HG03103 (cell line): ENCODE data around the gene FAM117A.
"Not testable (repeated sequence)": the region's sequence is repeated elsewhere in the genome, so short reads cannot be mapped to it uniquely, and the experiment has no call there.

Source experiments
- ATAC-seq: cut with Tn5 transposase; IDR thresholded peaks from one replicate; pipeline ENCODE4 v1.9.1; 2021; ENCODE audit warnings: low read depth; ENCODE audit not compliant: unreplicated experiment

FAM117A gene

DNA sequence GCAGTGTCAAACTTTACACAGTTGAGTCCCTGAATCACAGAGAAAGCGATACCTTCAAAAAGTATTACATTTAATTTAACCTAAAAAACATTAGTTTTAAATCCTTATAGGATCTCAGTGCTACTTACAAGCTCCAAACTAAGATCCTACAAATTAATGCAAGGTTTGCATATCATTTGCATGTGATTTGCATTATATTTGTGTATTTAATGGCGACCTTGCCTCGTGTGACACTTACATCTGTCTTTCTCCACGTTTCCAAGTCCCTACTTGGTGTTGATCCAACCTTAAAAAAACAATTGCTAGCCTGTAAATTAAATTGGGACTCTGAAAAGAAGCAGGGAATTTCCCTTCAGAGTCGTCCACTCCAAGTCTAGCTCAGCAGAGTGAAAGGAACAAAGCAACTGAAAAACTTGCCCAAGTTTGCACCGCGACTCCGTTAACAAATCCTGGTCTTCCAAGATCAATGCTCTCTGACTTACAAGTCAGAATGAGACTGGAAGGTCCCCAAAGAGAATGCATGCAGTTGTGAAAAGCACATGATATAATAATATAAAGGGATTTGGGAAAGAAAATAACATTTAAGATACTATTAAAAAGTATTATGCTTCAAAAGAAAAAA lies 739 bp upstream of the FAM117A start:
- ATAC-seq, result no peak

GRCh38 chr17:49762151-49762941 lies 1.6 kb downstream of the FAM117A start:
- no peak for ATAC-seq

GRCh38 chr17:49760932-49761558 lies 2.9 kb downstream of the FAM117A start:
- ATAC-seq, result no peak

- no peak for ATAC-seq
Observed at GRCh38 chr17:49760296-49760695, 3.6 kb downstream of the FAM117A start.

DNA sequence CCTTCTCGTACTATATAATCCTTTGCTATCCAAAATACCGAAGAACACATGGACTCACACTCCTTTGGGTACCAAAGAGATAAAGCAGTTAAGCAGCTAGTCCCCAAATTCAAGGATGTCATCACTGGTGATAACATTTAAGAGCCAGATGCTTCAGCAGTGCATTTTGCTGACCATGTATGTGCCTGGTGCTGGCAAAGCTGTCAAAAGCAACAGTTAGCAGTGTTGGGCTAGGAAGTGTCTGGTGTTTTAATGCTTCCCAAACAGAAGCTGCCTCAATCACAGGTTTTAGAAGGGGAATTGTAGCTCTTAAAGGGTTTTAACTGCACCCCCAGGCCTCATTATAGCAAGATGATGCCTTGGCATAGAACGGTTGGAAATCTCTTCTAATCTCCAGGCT lies 4.7 kb downstream of the FAM117A start:
- no peak for ATAC-seq

- not testable (repeated sequence) for ATAC-seq
Observed at GRCh38 chr17:49758464-49759010, 5.4 kb downstream of the FAM117A start.

GRCh38 chr17:49757151-49757777 lies 6.7 kb downstream of the FAM117A start:
- no peak for ATAC-seq

GRCh38 chr17:49756323-49757150 lies 7.4 kb downstream of the FAM117A start:
- no peak for ATAC-seq

- ATAC-seq, result no peak
Observed at GRCh38 chr17:49755663-49756283, 8.2 kb downstream of the FAM117A start.

DNA sequence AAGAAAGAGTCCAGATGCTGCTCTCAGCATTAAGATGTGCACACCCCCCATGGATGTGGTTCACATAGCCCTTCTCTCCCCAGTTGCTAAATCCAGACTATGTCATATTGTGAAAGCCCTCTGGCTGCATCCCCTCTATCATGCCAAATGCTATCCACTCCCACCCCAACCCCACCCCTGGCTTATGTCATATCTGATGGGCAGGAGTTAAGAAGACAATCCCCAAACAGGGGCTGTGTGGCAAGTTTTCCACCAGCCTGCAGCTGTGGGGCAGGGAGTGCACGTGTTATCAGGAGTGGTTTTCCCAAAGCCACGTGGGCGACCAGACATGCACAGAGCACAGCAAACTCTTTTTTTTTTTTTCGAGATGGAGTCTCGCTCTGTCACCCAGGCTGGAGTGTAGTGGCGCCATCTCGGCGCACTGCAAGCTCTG lies 10.0 kb downstream of the FAM117A start:
- ATAC-seq, result no peak

DNA sequence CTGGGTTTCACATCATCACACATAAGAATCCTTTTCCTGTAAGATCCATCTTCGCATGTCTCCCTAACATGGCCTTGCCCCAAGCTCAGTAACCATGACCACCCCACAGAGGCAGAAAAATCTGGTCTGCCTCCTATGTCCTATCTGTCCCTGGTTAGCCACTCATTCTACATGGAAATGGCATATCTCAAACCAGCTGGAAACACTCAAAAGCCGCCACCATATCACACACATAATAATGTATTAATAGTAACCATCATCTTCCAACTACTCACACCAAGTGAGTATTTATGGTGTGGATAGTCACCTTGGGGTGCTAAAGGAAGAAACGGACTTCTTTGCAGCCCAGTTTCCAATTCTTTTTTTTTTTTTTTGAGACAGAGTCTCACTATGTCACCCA lies 11.4 kb downstream of the FAM117A start:
- no peak for ATAC-seq

DNA sequence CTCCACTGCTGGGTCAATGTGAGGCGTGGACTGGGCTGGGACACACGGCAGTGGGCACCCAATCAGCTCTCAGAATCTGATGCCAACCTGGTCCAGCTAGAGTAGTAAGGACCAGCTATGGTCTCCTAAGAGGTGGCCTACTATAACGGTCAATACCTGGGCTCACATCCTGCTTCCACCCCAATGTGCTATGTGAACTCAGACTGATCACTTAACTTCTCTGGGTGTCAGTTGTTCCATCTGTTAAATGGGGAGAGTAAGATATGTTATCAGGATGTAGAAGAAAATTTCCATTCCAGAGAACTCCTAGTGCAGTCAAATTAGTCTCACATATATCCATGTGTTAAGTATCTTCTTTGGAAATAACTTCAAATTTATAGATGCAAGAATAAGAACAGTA lies 14.2 kb downstream of the FAM117A start:
- no peak for ATAC-seq

DNA sequence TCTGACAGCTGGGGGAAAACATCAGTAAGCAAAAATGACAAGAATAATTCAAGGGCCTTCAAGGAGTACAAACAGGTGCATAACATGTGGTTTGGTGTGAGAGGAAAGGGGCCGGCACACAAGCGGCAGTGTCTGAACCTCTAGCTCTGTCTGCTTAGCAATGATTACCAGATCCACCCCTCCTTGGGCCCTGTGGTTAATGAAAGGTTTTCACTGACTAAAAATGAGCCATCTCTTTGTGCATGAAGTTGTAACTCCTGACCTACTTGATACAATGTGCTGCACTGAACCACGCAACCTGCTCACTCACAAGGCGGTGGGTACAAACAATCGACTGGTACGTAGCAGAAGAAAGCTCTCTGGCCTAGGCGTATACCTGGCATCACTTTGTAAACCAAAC lies 15.1 kb downstream of the FAM117A start:
- ATAC-seq, result peak; percentile 62

DNA sequence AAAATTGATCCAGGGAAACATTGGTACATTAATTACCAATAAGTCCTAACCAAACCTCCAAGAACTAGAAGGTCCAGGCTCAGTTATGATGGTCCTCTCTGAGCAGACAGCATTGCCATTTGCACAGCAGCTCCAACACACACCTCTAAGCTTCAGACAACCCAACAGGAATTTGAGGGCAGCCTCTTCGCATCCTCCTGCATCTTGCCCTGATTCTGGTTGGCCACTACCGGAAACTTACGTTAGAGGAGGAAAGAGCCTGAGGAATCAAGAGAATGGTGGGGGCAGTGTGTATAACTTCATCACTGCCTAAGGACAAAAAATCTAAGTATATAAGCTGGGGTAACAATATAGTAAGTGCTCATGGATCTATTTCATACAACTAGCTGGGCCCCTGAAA lies 15.7 kb downstream of the FAM117A start:
- ATAC-seq, result no peak

GRCh38 chr17:49747632-49748031 lies 16.3 kb downstream of the FAM117A start:
- no peak for ATAC-seq

DNA sequence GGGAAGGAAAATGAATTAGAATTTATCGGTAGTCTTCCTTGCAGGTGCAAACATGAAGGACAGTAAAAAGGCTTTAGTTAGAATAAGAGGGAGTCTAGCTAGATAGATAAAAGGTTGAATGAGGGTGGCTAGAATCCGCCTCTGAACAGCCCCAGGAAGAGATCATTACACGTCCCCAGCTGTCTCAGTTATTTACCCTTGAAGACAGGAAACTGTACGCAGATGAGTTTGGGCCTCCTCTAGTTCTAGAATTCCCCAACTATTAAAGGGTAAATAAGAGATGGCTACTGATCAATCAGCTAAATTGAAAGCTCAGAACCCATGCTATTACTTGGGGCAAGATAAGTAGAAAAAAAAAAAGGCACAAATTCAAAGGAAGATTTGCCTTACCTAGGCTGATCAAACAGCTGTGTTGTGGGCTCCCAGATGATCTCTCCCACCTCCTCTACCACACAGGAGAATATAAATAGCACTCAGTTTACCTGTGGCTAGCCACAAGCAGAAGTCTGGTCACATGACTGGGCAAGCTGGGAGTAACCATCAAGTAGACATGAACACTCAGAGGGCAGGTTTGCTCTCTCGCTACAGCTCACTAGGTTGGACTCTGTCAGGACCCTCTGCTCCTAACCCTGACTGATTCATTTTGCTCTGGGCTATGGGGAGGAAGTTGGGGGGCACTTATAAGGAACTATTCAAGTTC lies 17.0 kb downstream of the FAM117A start:
- peak; percentile 47 for ATAC-seq

- no peak for ATAC-seq
Observed at GRCh38 chr17:49745175-49746139, 18.5 kb downstream of the FAM117A start.

DNA sequence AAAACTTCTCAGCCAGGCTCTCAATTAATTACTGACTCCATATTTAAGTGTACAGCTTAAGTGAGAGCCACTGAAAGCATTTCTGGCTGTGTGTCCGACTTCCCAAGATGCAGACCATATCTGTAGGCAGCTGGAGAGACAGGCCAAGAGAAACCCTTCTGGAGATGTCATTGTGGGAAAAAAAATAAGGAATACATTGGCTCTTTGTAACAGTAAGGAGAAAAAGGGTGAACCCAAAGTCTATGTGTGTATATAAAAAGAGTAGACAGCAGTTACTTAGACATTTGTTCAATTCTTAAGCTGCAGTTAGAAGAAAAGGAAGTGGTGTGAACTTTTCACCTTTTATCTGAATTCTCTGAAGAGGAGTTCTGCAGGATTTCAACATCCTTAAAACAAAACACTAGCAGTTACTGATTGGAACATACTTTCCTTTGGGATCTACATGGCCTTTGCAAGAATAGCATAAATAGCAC lies 21.7 kb downstream of the FAM117A start:
- no peak for ATAC-seq
